GM18505 (cell line): ENCODE results near the gene SUFU.

ENCODE experiments used
- ATAC-seq: cut with Tn5 transposase; IDR thresholded peaks from one replicate; pipeline ENCODE4 v1.9.1; 2021; ENCODE audit not compliant: unreplicated experiment
- POLR2A ChIP-seq: IDR thresholded peaks from 4 replicates; pipeline ENCODE4 v1.6.1; 2011; ENCODE audit warnings: borderline replicate concordance; ENCODE audit not compliant: insufficient read depth, insufficient read length; ENCODE audit errors: extremely low read depth

The SUFU gene

GRCh38 chr10:102670871-102671434 lies 167.2 kb downstream of the SUFU start:
- no peak for TF ChIP-seq POLR2A
- ATAC-seq = no peak

- no peak for TF ChIP-seq POLR2A
- ATAC-seq = no peak
These were observed 169.6 kb downstream of the SUFU start for GRCh38 chr10:102673236-102673818.

- TF ChIP-seq POLR2A = no peak
- no peak for ATAC-seq
These were observed 170.2 kb downstream of the SUFU start for GRCh38 chr10:102673819-102674511.

- ATAC-seq = no peak
These were observed 170.8 kb downstream of the SUFU start for GRCh38 chr10:102674566-102674965.

GRCh38 chr10:102675011-102675665 lies 171.4 kb downstream of the SUFU start:
- no peak for TF ChIP-seq POLR2A
- ATAC-seq = no peak

More at GRCh38 chr10:102674566-102674965, 170.8 kb downstream of the SUFU start:
- no peak for TF ChIP-seq POLR2A

GRCh38 chr10:102675666-102676533 lies 172.1 kb downstream of the SUFU start:
- no peak for TF ChIP-seq POLR2A
- ATAC-seq = no peak

- no peak for ATAC-seq
- no peak for TF ChIP-seq POLR2A
These were observed 173.0 kb downstream of the SUFU start for GRCh38 chr10:102676534-102677315.

GRCh38 chr10:102677331-102678067 lies 173.7 kb downstream of the SUFU start:
- ATAC-seq = no peak
- no peak for TF ChIP-seq POLR2A

- no peak for TF ChIP-seq POLR2A
- ATAC-seq = no peak
These were observed 174.3 kb downstream of the SUFU start for GRCh38 chr10:102678068-102678400.

GRCh38 chr10:102678842-102679289 lies 175.1 kb downstream of the SUFU start:
- no peak for ATAC-seq
- no peak for TF ChIP-seq POLR2A

GRCh38 chr10:102679596-102679995 lies 175.8 kb downstream of the SUFU start:
- no peak for TF ChIP-seq POLR2A
- ATAC-seq = no peak

GRCh38 chr10:102681696-102682095 lies 177.9 kb downstream of the SUFU start:
- no peak for TF ChIP-seq POLR2A
- ATAC-seq = no peak
